Measurements from ENCODE around the gene CLP1. TPM values are rescaled to one million over a fixed set of nuclear protein-coding genes. Genes with fewer than 3 reads are reported as not detected.
"Not testable (repeated sequence)": the region's sequence is repeated elsewhere in the genome, so short reads cannot be mapped to it uniquely, and the experiment has no call there.

Gene CLP1
- total RNA-seq, 1 donor from 2014 or later = 7.7 TPM

- intact Hi-C loops (cut with micrococcal nuclease) = loop anchor here (5.0 kb wide), 1 partner anchor 72 kb away; the partner anchor contains the start of gene UBE2L6
- DNase-seq (no peak), ATAC-seq (no peak)
Measured at GRCh38 chr11:57639321-57640067, 18.1 kb upstream of the CLP1 start.

GRCh38 chr11:57640068-57640800 is 17.3 kb upstream of the CLP1 start:
- ATAC-seq (no peak), DNase-seq (no peak)
- intact Hi-C loops (cut with micrococcal nuclease) = loop anchor here (5.0 kb wide), 1 partner anchor 73 kb away; the partner anchor contains the start of gene UBE2L6

GRCh38 chr11:57641011-57641807 is 16.4 kb upstream of the CLP1 start:
- intact Hi-C loops (cut with micrococcal nuclease) = loop anchor here (5.0 kb wide), 1 partner anchor 74 kb away; the partner anchor contains the start of gene UBE2L6
- ATAC-seq = peak; percentile 31
- peak; percentile 53 for DNase-seq

GRCh38 chr11:57643802-57644201 is 13.8 kb upstream of the CLP1 start:
- ATAC-seq (no peak), DNase-seq (no peak)
- intact Hi-C loops (cut with micrococcal nuclease) = loop anchor here (5.0 kb wide), 1 partner anchor 77 kb away; the partner anchor contains the start of gene UBE2L6

- ATAC-seq (peak; percentile 77), DNase-seq (peak; percentile 83)
- intact Hi-C loops (cut with micrococcal nuclease) = loop anchor here (5.0 kb wide), 1 partner anchor 78 kb away; the partner anchor contains the start of gene UBE2L6
Measured at GRCh38 chr11:57644748-57645688, 12.5 kb upstream of the CLP1 start.

GRCh38 chr11:57645689-57646085 is 11.9 kb upstream of the CLP1 start:
- peak; percentile 6 for ATAC-seq
- intact Hi-C loops (cut with micrococcal nuclease) = no loop called here

GRCh38 chr11:57646194-57646798 is 11.3 kb upstream of the CLP1 start:
- peak; percentile 8 for ATAC-seq
- no peak for DNase-seq
- intact Hi-C loops (cut with micrococcal nuclease) = no loop called here

More at GRCh38 chr11:57645689-57646085, 11.9 kb upstream of the CLP1 start:
- no peak for DNase-seq

GRCh38 chr11:57646799-57647303 is 10.7 kb upstream of the CLP1 start:
- intact Hi-C loops (cut with micrococcal nuclease) = no loop called here
- no peak for ATAC-seq
- no peak for DNase-seq

- DNase-seq (no peak), ATAC-seq (no peak)
- intact Hi-C loops (cut with micrococcal nuclease) = no loop called here
Measured at GRCh38 chr11:57647372-57647771, 10.2 kb upstream of the CLP1 start.

- DNase-seq = no peak
- ATAC-seq = no peak
- intact Hi-C loops (cut with micrococcal nuclease) = no loop called here
Measured at GRCh38 chr11:57647960-57648800, 9.4 kb upstream of the CLP1 start.

GRCh38 chr11:57648801-57649735 is 8.5 kb upstream of the CLP1 start:
- intact Hi-C loops (cut with micrococcal nuclease) = no loop called here
- no peak for DNase-seq
- no peak for ATAC-seq

GRCh38 chr11:57649826-57650738 is 7.5 kb upstream of the CLP1 start, which contains the start of gene YPEL4:
TSS of gene YPEL4 (minus strand) at chr11:57649912. CDS start at chr11:57647107, 2,805 bp downstream.
- DNase-seq (peak; percentile 46), ATAC-seq (peak; percentile 62)
- intact Hi-C loops (cut with micrococcal nuclease) = no loop called here

GRCh38 chr11:57650739-57651090 is 6.8 kb upstream of the CLP1 start:
- ATAC-seq (no peak), DNase-seq (no peak)
- intact Hi-C loops (cut with micrococcal nuclease) = no loop called here

- DNase-seq = no peak
- intact Hi-C loops (cut with micrococcal nuclease) = no loop called here
- ATAC-seq = no peak
Measured at GRCh38 chr11:57651408-57651807, 6.2 kb upstream of the CLP1 start.

- intact Hi-C loops (cut with micrococcal nuclease); DNase-seq; ATAC-seq: not testable (repeated sequence)
Measured at GRCh38 chr11:57652230-57652629, 5.3 kb upstream of the CLP1 start.
